Endothelial cell of umbilical vein (primary cell): ENCODE measurements around the gene CAPZA2. TPM values are rescaled to one million over a fixed set of nuclear protein-coding genes. Genes with fewer than 3 reads are reported as not detected.

Experiments used
- BruUV-seq: library from RNA; stranded (reverse); fragments of 400-500 nt; replicated peaks from 2 replicates; lab custom pipeline; 2021; lab: Mats Ljungman, UMichigan
- CTCF ChIA-PET: fragments of 300-600, 350-600 bp; sonication (Branson Sonifier 250); formaldehyde crosslinking; loops from one replicate; lab custom pipeline; 2021; ENCODE audit warnings: antibody characterized with exemption, inconsistent platforms; lab: Charles Lee
- POLR2A ChIA-PET: fragments of 300-600, 350-600 bp; sonication (Branson Sonifier 250); formaldehyde crosslinking; loops from one replicate; lab custom pipeline; 2021; ENCODE audit warnings: antibody characterized with exemption, inconsistent platforms; lab: Charles Lee
- DNase-seq: peaks from one replicate; pipeline ENCODE4 v3.0.0-alpha.2; 2011; ENCODE audit warnings: low read depth, low spot score
- FAIRE-seq: peaks from 2 replicates; lab custom pipeline; 2011; peaks lifted over from hg19 to GRCh38; lab: Jason Lieb, UNC
- H2AFZ ChIP-seq: 2 replicates; pipeline ENCODE4 v1.6.0; 2012; ENCODE audit warnings: low read depth, low read length, control low read depth, inconsistent platforms
- H3K27ac ChIP-seq: 2 replicates; pipeline ENCODE4 v1.5.1; 2011; ENCODE audit warnings: low read depth, mild to moderate bottlenecking, control low read depth, low read length, moderate library complexity; ENCODE audit not compliant: insufficient read depth
- H3K27me3 ChIP-seq, 2 experiments: 2 replicates each; pipeline versions ENCODE4 v1.6.0 to v1.6.1; 2011; ENCODE audit warnings: low read length in 2 of 2, mixed read lengths in 1 of 2; ENCODE audit not compliant: control insufficient read depth in 2 of 2, insufficient read depth in 2 of 2
- H3K36me3 ChIP-seq, 2 experiments: 2 replicates in 1 of 2; 3 replicates in 1 of 2; pipeline ENCODE4 v1.5.1; 2011; ENCODE audit warnings: low read length in 2 of 2, mild to moderate bottlenecking in 1 of 2, moderate library complexity in 1 of 2; ENCODE audit not compliant: control insufficient read depth in 2 of 2, insufficient read depth in 2 of 2; ENCODE audit errors: extremely low read depth in 1 of 2
- H3K4me1 ChIP-seq: 3 replicates; pipeline ENCODE4 v1.5.1; 2011; ENCODE audit warnings: mild to moderate bottlenecking, low read length; ENCODE audit not compliant: control insufficient read depth, insufficient read depth; ENCODE audit errors: extremely low read depth
- H3K4me2 ChIP-seq: 2 replicates; pipeline ENCODE4 v1.6.1; 2011; ENCODE audit warnings: low read length, control low read depth, mixed read lengths; ENCODE audit not compliant: insufficient read depth
- H3K4me3 ChIP-seq, 3 experiments: fragments of 200-600 bp in 1 of 3; sonication (generic), shearing (Covaris generic) in 1 of 3; replicated peaks in 1 of 3; 2 replicates each; pipeline ENCODE4 v1.5.1; 2011 to 2016; ENCODE audit warnings: control low read depth in 3 of 3, low read length in 3 of 3, mild to moderate bottlenecking in 2 of 3, inconsistent platforms in 1 of 3, low read depth in 1 of 3, moderate library complexity in 1 of 3; ENCODE audit not compliant: insufficient read depth in 1 of 3
- H3K79me2 ChIP-seq: 2 replicates; pipeline ENCODE4 v1.6.0; 2012; ENCODE audit warnings: low read length, inconsistent platforms; ENCODE audit not compliant: control insufficient read depth, insufficient read depth
- H3K9ac ChIP-seq: replicated peaks from 2 replicates; pipeline ENCODE3; 2011; ENCODE audit warnings: low read length, control low read depth; ENCODE audit not compliant: insufficient read depth; ENCODE audit errors: extremely low read depth
- H3K9me1 ChIP-seq: replicated peaks from 3 replicates; pipeline ENCODE4 v1.6.0; 2011; ENCODE audit warnings: mild to moderate bottlenecking, low read length; ENCODE audit not compliant: control insufficient read depth, insufficient read depth; ENCODE audit errors: extremely low read depth
- H3K9me3 ChIP-seq: replicated peaks from 2 replicates; pipeline ENCODE4 v1.5.1; 2012; ENCODE audit warnings: low read length, inconsistent platforms; ENCODE audit not compliant: control insufficient read depth, insufficient read depth
- H4K20me1 ChIP-seq: replicated peaks from 2 replicates; pipeline ENCODE3; 2011; ENCODE audit warnings: mild to moderate bottlenecking, low read length; ENCODE audit not compliant: control insufficient read depth, insufficient read depth; ENCODE audit errors: extremely low read depth
- CTCF ChIP-seq, 2 donors: IDR thresholded peaks; 1 replicate in 1 of 2; 2 replicates in 1 of 2; pipeline ENCODE4 v1.5.1; 2011; ENCODE audit warnings: low read length in 2 of 2, mild to moderate bottlenecking in 2 of 2, moderate library complexity in 2 of 2, control low read depth in 1 of 2, inconsistent platforms in 1 of 2, low read depth in 1 of 2; ENCODE audit not compliant: insufficient read depth in 1 of 2; ENCODE audit errors: extremely low read depth in 1 of 2
- EZH2 ChIP-seq: IDR thresholded peaks from 2 replicates; pipeline ENCODE4 v1.6.1; 2012; ENCODE audit warnings: borderline replicate concordance, low read depth, mild to moderate bottlenecking, moderate library complexity, low read length, inconsistent platforms; ENCODE audit not compliant: severe bottlenecking
- FOS ChIP-seq: IDR thresholded peaks from 2 replicates; pipeline ENCODE4 v1.6.1; 2011; ENCODE audit warnings: mild to moderate bottlenecking, low read length, moderate library complexity, borderline replicate concordance; ENCODE audit not compliant: insufficient read depth
- GATA2 ChIP-seq: IDR thresholded peaks from 2 replicates; pipeline ENCODE4 v1.7.0; 2011; ENCODE audit warnings: low read depth, mild to moderate bottlenecking, moderate library complexity, mixed read lengths, low read length; ENCODE audit not compliant: insufficient read length, insufficient read depth
- JUN ChIP-seq: IDR thresholded peaks from 2 replicates; pipeline ENCODE4 v1.6.1; 2011; ENCODE audit warnings: borderline replicate concordance, low read depth; ENCODE audit not compliant: insufficient read length, insufficient read depth
- MYC ChIP-seq: IDR thresholded peaks from one replicate; pipeline ENCODE4 v1.6.1; 2011; ENCODE audit warnings: mild to moderate bottlenecking, low read depth, low read length
- POLR2A ChIP-seq: IDR thresholded peaks from 2 replicates; pipeline ENCODE4 v1.6.1; 2012; ENCODE audit warnings: low read depth, mild to moderate bottlenecking, control low read depth, low read length
- POLR2AphosphoS5 ChIP-seq: IDR thresholded peaks from 2 replicates; pipeline ENCODE4 v1.6.1; 2012; ENCODE audit warnings: low read depth, mild to moderate bottlenecking, control low read depth, low read length, moderate library complexity; ENCODE audit not compliant: insufficient read depth
- dilution Hi-C: fragments of 300-500 bp; cut with MboI; formaldehyde crosslinking; loops from one replicate; pipeline ENCODE4 v1.15.0; 2019; ENCODE audit warnings: low sequenced_read_pairs; ENCODE audit not compliant: extremely low pct_ligation_motif_present
- intact Hi-C: fragments of 100-400 bp; cut with micrococcal nuclease; formaldehyde crosslinking; loops from one replicate; pipeline ENCODE4 v1.10.0; 2022
- polyA plus RNA-seq, 4 experiments: library from polyadenylated mRNA; depleted of rRNA in 3 of 4; stranded (reverse) in 3 of 4; unstranded in 1 of 4; fragments of >200 nt; gene quantifications; 2 replicates each; pipeline versions ENCODE4 v1.2.1 to v1.2.3, GENCODE V29; 2011 to 2012; ENCODE audit warnings: missing spikeins in 1 of 4
- total RNA-seq: library from RNA; stranded (reverse); gene quantifications from 2 replicates; pipeline ENCODE4 v1.2.3, GENCODE V29; 2021
- TF ChIP-seq, protein P1 (sequence below): IDR thresholded peaks from 2 replicates; pipeline ENCODE4 v1.6.1; 2011; ENCODE audit not compliant: insufficient read depth, insufficient read length

The CAPZA2 gene
- total and polyA plus RNA-seq, 2 donors (not counting 3 experiments of a cell fraction or from before 2014, with no cell fraction given) = 48.1 to 347 TPM

GRCh38 chr7:116815041-116815440 lies 47.3 kb upstream of the CAPZA2 start:
- POLR2A ChIA-PET = no interaction called here
- CTCF ChIA-PET = interaction anchor here (1.0 to 2.2 kb wide), 5 partner anchors 98 to 312 kb away, joined by 3 to 9 read pairs (median 4); partner anchors contain the start of gene MET
- H3K4me3 ChIP-seq = no peak overlapping the region
- DNase-seq = no peak
- no peak overlapping the region for H3K27ac ChIP-seq
- no peaks in the 10 kb centered on the region for H3K9me1 ChIP-seq
- H3K9ac ChIP-seq = no peak overlapping the region
- H2AFZ ChIP-seq = no peak overlapping the region
- no peak for FAIRE-seq
- H4K20me1 ChIP-seq = no peaks in the 10 kb centered on the region
- H3K4me2 ChIP-seq = no peak overlapping the region
- BruUV-seq = no TSS peak
- no peaks in the 10 kb centered on the region for H3K79me2 ChIP-seq
- H3K9me3 ChIP-seq = no peaks in the 10 kb centered on the region
- H3K36me3 ChIP-seq = no peaks in the 10 kb centered on the region
- dilution Hi-C loops = no loop called here
- intact Hi-C loops = no loop called here
- H3K4me1 ChIP-seq = no peaks in the 10 kb centered on the region
- H3K27me3 ChIP-seq = no peaks in the 10 kb centered on the region
- no peak for TF ChIP-seq FOS
- TF ChIP-seq CTCF (IDR thresholded peaks at IDR 0.05; ENCODE audit: extremely low read depth in 1 of 2, insufficient read depth in 1 of 2, low read depth in 1 of 2, low read length in 2 of 2) = no peak
- no peak for TF ChIP-seq EZH2
- TF ChIP-seq MYC = no peak
- TF ChIP-seq, protein P1, sequence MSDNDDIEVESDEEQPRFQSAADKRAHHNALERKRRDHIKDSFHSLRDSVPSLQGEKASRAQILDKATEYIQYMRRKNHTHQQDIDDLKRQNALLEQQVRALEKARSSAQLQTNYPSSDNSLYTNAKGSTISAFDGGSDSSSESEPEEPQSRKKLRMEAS = no peak
- no peak for TF ChIP-seq JUN
- no peak for TF ChIP-seq GATA2
- TF ChIP-seq POLR2A = no peak
- no peak for TF ChIP-seq POLR2AphosphoS5
